GM12801 (cell line): Measurements from ENCODE around the gene KCTD21.

Experiments used
- TF ChIP-seq, protein P1 (sequence below): IDR thresholded peaks from one replicate; pipeline ENCODE4 v1.5.1; 2011; ENCODE audit warnings: control low read depth; ENCODE audit not compliant: insufficient read length; ENCODE audit errors: extremely low read depth

KCTD21 gene

GRCh38 chr11:78171951-78172350 lies 16.5 kb downstream of the KCTD21 start:
- TF ChIP-seq, protein P1, sequence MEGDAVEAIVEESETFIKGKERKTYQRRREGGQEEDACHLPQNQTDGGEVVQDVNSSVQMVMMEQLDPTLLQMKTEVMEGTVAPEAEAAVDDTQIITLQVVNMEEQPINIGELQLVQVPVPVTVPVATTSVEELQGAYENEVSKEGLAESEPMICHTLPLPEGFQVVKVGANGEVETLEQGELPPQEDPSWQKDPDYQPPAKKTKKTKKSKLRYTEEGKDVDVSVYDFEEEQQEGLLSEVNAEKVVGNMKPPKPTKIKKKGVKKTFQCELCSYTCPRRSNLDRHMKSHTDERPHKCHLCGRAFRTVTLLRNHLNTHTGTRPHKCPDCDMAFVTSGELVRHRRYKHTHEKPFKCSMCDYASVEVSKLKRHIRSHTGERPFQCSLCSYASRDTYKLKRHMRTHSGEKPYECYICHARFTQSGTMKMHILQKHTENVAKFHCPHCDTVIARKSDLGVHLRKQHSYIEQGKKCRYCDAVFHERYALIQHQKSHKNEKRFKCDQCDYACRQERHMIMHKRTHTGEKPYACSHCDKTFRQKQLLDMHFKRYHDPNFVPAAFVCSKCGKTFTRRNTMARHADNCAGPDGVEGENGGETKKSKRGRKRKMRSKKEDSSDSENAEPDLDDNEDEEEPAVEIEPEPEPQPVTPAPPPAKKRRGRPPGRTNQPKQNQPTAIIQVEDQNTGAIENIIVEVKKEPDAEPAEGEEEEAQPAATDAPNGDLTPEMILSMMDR = no peak

DNA sequence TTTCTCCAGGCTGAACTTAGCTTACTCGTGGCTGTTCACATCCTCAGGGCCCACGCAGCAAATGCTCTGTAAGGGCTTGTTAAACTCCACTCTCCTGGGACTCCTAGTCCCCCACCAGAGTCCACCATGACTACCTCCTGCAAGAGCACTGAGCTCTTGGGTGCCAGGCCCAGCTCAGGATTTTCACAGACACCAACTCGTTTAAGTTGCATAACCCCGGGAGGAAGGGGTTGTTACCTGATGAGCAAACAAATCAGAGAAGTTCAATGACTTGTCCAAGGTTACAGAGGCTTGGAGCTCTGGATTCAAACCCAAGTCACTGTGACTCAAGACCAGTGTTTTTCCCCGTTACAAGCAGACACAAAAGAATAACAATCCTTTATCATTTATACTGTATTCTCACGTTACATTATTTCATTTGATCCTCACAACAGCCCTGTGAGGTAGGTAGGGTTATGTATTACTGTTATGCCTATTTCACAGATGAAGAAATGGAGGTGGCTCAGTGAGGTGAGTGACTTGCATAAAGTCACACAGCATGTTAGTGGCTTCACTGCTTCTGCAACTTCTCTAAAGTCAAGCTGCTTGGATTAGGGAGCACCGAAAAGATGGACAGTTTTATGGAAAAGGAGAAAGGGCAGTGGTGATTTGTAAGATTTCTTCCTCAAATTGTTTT lies 17.4 kb downstream of the KCTD21 start:
- TF ChIP-seq, protein P1 = no peak

GRCh38 chr11:78170413-78170812 lies 18.0 kb downstream of the KCTD21 start:
- TF ChIP-seq, protein P1 = no peak

GRCh38 chr11:78168539-78169477 lies 19.6 kb downstream of the KCTD21 start:
- TF ChIP-seq, protein P1 = no peak

DNA sequence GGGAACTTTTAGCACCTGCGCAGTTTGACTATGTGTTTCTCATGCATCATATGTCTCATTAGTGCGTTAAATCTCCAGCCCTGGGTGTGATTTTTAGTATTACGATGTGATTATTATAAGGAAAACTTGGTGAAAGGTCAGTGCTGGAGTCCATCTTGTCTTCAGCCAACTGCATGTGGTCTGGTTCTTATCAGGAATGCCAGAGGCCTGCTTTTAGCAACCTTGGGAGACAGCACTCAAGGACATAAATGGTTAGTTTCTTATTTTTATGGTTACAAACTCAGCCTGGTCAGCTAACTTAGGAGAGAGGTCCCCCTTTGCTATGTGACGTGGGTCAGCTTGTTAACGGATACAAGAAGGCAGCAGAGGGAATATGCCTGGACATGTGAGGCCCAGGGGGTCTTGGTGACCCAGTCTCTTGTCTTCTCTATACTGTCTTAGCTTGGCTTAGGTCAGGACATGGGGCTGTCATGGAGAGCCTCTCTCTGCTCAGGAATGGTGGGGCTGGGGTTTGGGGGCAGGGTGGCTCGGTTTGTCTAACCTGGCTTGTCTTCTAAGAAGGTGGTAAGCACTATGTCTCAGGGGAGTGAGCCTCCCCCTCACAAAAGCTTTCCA lies 21.5 kb downstream of the KCTD21 start:
- TF ChIP-seq, protein P1 = no peak

GRCh38 chr11:78164471-78164870 lies 24.0 kb downstream of the KCTD21 start:
- TF ChIP-seq, protein P1 = no peak

DNA sequence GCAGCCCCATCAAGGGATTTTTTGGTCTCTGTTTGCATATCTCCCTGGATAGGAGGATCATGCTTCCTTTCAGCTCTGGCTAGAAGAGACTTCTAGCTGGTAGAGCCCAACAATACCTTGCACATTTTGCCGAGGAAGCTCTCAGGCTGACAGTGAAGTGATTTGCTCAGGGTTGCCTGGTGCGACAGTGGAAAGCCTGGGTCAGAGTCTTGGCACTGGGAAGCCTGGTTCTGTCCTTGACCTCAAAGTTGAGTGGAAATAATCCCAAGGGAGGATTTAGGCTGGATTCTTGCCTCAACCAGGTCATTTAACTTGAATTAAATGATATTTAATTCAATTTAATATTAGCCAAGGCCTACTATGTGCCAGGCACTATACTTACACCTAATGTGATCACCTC lies 24.6 kb downstream of the KCTD21 start:
- TF ChIP-seq, protein P1 = no peak
